Measurements from ENCODE around the gene ARHGEF11. TPM values are rescaled to one million over a fixed set of nuclear protein-coding genes. Genes with fewer than 3 reads are reported as not detected.

The ARHGEF11 gene
- total and polyA plus RNA-seq, 7 experiments from 2014 or later: 25.8 to 54.9 (median 32.1) TPM

DNA sequence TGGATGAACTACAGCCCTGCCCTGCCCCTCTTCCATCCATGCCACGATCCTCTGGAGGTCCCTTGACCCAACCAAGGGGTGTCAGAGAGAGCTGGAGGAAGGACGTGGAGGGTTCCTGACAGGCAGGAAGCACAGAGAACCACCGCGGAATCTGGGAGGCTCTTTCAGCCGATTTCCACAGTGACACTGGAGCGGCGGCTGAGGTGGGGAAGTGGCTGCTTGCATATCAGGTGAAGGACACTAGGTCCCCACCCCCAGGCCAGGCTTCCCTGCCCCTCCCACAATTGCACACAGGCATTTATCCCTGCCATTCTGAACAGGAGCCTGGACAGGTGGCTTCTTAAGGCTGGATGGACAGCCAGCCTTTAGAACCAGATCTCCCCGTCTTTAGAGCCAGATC is 107.7 kb downstream of the ARHGEF11 start:
- ChIA-PET CTCF (no interaction called here), POLR2A (no interaction called here)
- Histone ChIP-seq H3K27ac (ENCODE audit: low read depth, low read length) (no peak overlapping the region), H3K27me3 (ENCODE audit: control insufficient read depth in 2 of 2, insufficient read depth in 2 of 2, low read length in 2 of 2) (no peaks in the 10 kb centered on the region), H3K4me3 (ENCODE audit: low read length) (no peak overlapping the region), H3K9me3 (ENCODE audit: control insufficient read depth in 2 of 3, low read length in 3 of 3) (no peaks in the 10 kb centered on the region), H3K4me1 (ENCODE audit: control insufficient read depth in 2 of 2, insufficient read depth in 2 of 2, low read length in 2 of 2) (no peaks in the 10 kb centered on the region), H3K36me3 (ENCODE audit: control insufficient read depth in 2 of 3, insufficient read depth in 3 of 3, low read length in 3 of 3) (peaks cover 0 to 81% (median 19%) of the 10 kb centered on the region in 3 experiments)
- Mint-ChIP-seq H3K36me3 (peaks cover 5 to 32% (median 12%) of the 10 kb centered on the region in 5 donors), H3K27me3 (peaks cover 0 to 3% (median 0%) of the 10 kb centered on the region in 5 donors), H3K9me3 (no peaks in the 10 kb centered on the region), H3K27ac (peak overlapping the region in 3 of 9 donors; percentile 30 to 55 (median 55)), H3K4me1 (peaks cover 0 to 3% (median 0%) of the 10 kb centered on the region in 7 donors), H3K4me3 (no peak overlapping the region)
- no peak for DNase-seq
- intact Hi-C loops (cut with micrococcal nuclease): no loop called here
- no peak for ATAC-seq

DNA sequence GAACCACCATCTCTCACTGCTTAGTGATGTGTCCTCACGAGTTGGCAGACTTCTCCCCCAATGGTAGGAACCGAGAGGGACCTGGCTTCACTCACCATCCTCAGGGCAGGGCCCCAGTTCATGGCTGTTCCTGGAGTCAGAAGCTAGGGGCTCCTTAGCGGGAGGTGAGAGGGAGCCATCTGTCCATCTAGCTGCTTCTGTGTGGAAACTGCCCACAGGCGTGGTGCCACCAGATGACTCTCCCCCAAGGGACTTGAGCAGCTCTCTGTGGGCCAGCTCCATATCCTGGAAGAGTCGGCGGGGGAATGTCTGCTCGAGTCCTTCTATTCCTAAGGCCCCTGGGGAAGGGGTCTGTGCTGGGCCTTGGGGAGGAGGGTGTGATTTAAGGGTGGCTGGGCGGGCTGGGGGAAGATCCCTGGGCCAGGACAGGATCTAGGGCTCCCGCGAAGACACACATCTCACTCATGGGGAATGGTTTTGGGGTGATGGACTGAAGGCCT is 108.8 kb downstream of the ARHGEF11 start:
- CTCF ChIA-PET: no interaction called here
- intact Hi-C loops (cut with micrococcal nuclease): no loop called here

DNA sequence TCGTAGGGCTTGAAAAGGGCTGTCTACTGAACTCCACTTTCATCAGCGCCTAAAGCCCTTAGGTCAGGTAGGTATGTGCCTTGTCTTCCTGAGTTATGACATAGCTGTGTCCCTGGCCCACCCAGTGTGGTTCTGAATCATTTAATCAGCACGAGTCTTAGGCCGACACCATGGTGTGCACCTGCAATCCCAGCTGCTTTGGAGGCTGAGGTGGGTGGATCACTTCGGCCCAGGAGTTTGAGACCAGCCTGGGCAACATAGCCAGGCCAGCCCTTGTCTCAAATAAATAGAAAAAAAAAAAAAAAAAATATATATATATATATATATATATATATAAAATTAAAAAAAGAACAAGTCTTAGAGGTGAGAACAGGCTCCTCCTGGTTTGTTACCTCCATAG is 109.4 kb downstream of the ARHGEF11 start:
- Histone ChIP-seq H3K36me3 (ENCODE audit: control insufficient read depth in 2 of 3, insufficient read depth in 3 of 3, low read length in 3 of 3) (peaks cover 0 to 64% (median 4%) of the 10 kb centered on the region in 3 experiments), H3K27ac (ENCODE audit: low read depth, low read length) (no peak overlapping the region), H3K4me1 (ENCODE audit: control insufficient read depth in 2 of 2, insufficient read depth in 2 of 2, low read length in 2 of 2) (no peaks in the 10 kb centered on the region), H3K27me3 (ENCODE audit: control insufficient read depth in 2 of 2, insufficient read depth in 2 of 2, low read length in 2 of 2) (no peaks in the 10 kb centered on the region), H3K9me3 (ENCODE audit: control insufficient read depth in 2 of 3, low read length in 3 of 3) (no peaks in the 10 kb centered on the region), H3K4me3 (ENCODE audit: low read length) (no peak overlapping the region)
- peaks cover 4 to 16% (median 8%) of the 10 kb centered on the region in 5 donors for H3K27me3 Mint-ChIP-seq
- H3K27ac Mint-ChIP-seq: no peak overlapping the region
- peaks cover 0 to 1% (median 0%) of the 10 kb centered on the region in 11 donors for H3K9me3 Mint-ChIP-seq
- intact Hi-C loops (cut with micrococcal nuclease): no loop called here
- no peak for DNase-seq
- ATAC-seq: no peak
- ChIA-PET POLR2A (no interaction called here), CTCF (interaction anchor here (0.5 kb wide), 1 partner anchor 247 kb away, joined by 3 read pairs; no protein-coding TSS in a partner anchor)
- H3K4me1 Mint-ChIP-seq: peaks cover 4 to 9% (median 5%) of the 10 kb centered on the region in 7 donors
- no peak overlapping the region for H3K4me3 Mint-ChIP-seq
- peaks cover 4 to 21% (median 8%) of the 10 kb centered on the region in 5 donors for H3K36me3 Mint-ChIP-seq

More for the DNA sequence above, 108.8 kb downstream of the ARHGEF11 start:
- Histone ChIP-seq H3K4me1 (ENCODE audit: control insufficient read depth in 2 of 2, insufficient read depth in 2 of 2, low read length in 2 of 2) (no peaks in the 10 kb centered on the region), H3K4me3 (ENCODE audit: low read length) (no peak overlapping the region), H3K36me3 (ENCODE audit: control insufficient read depth in 2 of 3, insufficient read depth in 3 of 3, low read length in 3 of 3) (peaks cover 0 to 70% (median 10%) of the 10 kb centered on the region in 3 experiments), H3K27ac (ENCODE audit: low read depth, low read length) (no peak overlapping the region), H3K27me3 (ENCODE audit: control insufficient read depth in 2 of 2, insufficient read depth in 2 of 2, low read length in 2 of 2) (no peaks in the 10 kb centered on the region), H3K9me3 (ENCODE audit: control insufficient read depth in 2 of 3, low read length in 3 of 3) (no peaks in the 10 kb centered on the region)
- peak overlapping the region in 2 of 9 donors; percentile 36 to 80 for H3K27ac Mint-ChIP-seq
- DNase-seq: no peak
- H3K27me3 Mint-ChIP-seq: peaks cover 0 to 12% (median 3%) of the 10 kb centered on the region in 5 donors
- ATAC-seq: no peak
- POLR2A ChIA-PET: interaction anchor here (0.5 kb wide), 1 partner anchor 14 kb away, joined by 3 read pairs; no protein-coding TSS in a partner anchor
- H3K9me3 Mint-ChIP-seq: peaks cover 0 to 1% (median 0%) of the 10 kb centered on the region in 11 donors
- H3K36me3 Mint-ChIP-seq: peaks cover 5 to 22% (median 8%) of the 10 kb centered on the region in 5 donors
- H3K4me3 Mint-ChIP-seq: no peak overlapping the region
- H3K4me1 Mint-ChIP-seq: peaks cover 0 to 6% (median 0%) of the 10 kb centered on the region in 7 donors

DNA sequence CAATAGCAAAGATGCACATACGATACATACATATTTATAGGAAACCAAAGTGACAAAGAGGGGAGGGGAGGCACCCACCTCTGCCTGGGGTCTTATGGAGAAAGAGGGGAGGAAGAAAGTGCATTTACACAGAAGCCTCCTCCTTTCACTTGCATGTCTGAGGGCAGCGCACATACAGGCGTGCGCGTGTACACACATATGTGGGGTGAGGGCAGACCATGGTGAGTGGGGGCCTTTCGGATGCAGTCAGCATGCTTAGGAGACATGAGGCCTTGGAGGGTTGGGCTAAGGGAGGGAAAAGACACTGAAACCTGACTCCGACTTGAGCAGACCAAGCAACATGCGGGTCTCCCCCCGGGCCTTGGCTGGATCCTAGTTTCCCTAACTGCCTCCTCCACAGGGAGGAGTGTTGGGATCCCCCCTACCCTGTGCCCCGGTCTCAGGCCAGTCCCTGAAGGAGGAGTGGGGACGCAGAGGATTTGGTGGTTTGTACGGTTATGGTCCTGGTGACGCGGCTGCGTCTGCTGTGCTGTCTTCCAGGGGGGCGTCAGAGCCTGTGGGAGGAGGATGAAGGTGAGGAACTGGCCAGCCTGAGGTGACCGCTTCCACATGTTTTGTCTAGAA is 109.9 kb downstream of the ARHGEF11 start:
- ChIA-PET CTCF (no interaction called here), POLR2A (no interaction called here)
- DNase-seq (no peak), ATAC-seq (no peak)
- no peak overlapping the region for H3K27ac Mint-ChIP-seq
- peaks cover 0 to 1% (median 0%) of the 10 kb centered on the region in 11 donors for H3K9me3 Mint-ChIP-seq
- Histone ChIP-seq H3K27me3 (ENCODE audit: control insufficient read depth in 2 of 2, insufficient read depth in 2 of 2, low read length in 2 of 2) (no peaks in the 10 kb centered on the region), H3K9me3 (ENCODE audit: control insufficient read depth in 2 of 3, low read length in 3 of 3) (no peaks in the 10 kb centered on the region), H3K27ac (ENCODE audit: low read depth, low read length) (no peak overlapping the region), H3K4me3 (ENCODE audit: low read length) (no peak overlapping the region), H3K36me3 (ENCODE audit: control insufficient read depth in 2 of 3, insufficient read depth in 3 of 3, low read length in 3 of 3) (peaks cover 0 to 58% (median 4%) of the 10 kb centered on the region in 3 experiments), H3K4me1 (ENCODE audit: control insufficient read depth in 2 of 2, insufficient read depth in 2 of 2, low read length in 2 of 2) (no peaks in the 10 kb centered on the region)
- peaks cover 6 to 13% (median 10%) of the 10 kb centered on the region in 7 donors for H3K4me1 Mint-ChIP-seq
- intact Hi-C loops (cut with micrococcal nuclease): no loop called here
- H3K4me3 Mint-ChIP-seq: no peak overlapping the region
- peaks cover 10 to 21% (median 14%) of the 10 kb centered on the region in 5 donors for H3K27me3 Mint-ChIP-seq
- peaks cover 0 to 18% (median 8%) of the 10 kb centered on the region in 5 donors for H3K36me3 Mint-ChIP-seq

DNA sequence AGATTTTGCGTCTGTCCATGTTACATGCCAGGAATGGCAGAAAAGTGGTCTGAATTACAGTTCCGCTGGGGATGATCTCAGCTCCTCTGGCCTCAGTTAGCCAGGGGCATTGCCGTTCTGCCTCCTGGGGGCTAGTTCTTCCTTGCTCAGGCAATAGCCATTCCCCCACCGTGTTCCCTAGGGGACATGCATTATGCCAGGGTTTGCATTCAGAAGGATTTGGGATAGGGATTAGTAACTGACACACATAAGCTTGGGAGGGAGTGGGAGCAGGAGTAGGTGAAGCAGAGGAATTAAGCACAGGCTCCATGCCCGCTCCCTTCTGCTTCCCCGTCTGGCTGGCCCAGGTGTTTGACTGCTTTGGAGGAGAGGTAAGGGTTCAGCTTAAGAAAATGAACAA is 112.4 kb downstream of the ARHGEF11 start:
- Histone ChIP-seq H3K4me3 (ENCODE audit: low read length) (no peak overlapping the region), H3K27ac (ENCODE audit: low read depth, low read length) (no peak overlapping the region), H3K36me3 (ENCODE audit: control insufficient read depth in 2 of 3, insufficient read depth in 3 of 3, low read length in 3 of 3) (peaks cover 0 to 33% (median 0%) of the 10 kb centered on the region in 3 experiments), H3K27me3 (ENCODE audit: control insufficient read depth in 2 of 2, insufficient read depth in 2 of 2, low read length in 2 of 2) (peaks cover 0 to 4% of the 10 kb centered on the region in 2 donors), H3K9me3 (ENCODE audit: control insufficient read depth in 2 of 3, low read length in 3 of 3) (no peaks in the 10 kb centered on the region), H3K4me1 (ENCODE audit: control insufficient read depth in 2 of 2, insufficient read depth in 2 of 2, low read length in 2 of 2) (no peaks in the 10 kb centered on the region)
- Mint-ChIP-seq H3K4me1 (peaks cover 9 to 13% (median 12%) of the 10 kb centered on the region in 7 donors), H3K27ac (no peak overlapping the region), H3K36me3 (peaks cover 0 to 7% (median under 1%) of the 10 kb centered on the region in 5 donors), H3K27me3 (peaks cover 29 to 41% (median 37%) of the 10 kb centered on the region in 5 donors), H3K4me3 (no peak overlapping the region), H3K9me3 (peaks cover 0 to 1% (median 0%) of the 10 kb centered on the region in 11 donors)
- ChIA-PET POLR2A (no interaction called here), CTCF (interaction anchor here (0.6 to 1.0 kb wide), 3 partner anchors 95 to 119 kb away, joined by 3 to 4 read pairs (median 3); no protein-coding TSS in a partner anchor)
- DNase-seq (no peak), ATAC-seq (no peak)
- intact Hi-C loops (cut with micrococcal nuclease): no loop called here

DNA sequence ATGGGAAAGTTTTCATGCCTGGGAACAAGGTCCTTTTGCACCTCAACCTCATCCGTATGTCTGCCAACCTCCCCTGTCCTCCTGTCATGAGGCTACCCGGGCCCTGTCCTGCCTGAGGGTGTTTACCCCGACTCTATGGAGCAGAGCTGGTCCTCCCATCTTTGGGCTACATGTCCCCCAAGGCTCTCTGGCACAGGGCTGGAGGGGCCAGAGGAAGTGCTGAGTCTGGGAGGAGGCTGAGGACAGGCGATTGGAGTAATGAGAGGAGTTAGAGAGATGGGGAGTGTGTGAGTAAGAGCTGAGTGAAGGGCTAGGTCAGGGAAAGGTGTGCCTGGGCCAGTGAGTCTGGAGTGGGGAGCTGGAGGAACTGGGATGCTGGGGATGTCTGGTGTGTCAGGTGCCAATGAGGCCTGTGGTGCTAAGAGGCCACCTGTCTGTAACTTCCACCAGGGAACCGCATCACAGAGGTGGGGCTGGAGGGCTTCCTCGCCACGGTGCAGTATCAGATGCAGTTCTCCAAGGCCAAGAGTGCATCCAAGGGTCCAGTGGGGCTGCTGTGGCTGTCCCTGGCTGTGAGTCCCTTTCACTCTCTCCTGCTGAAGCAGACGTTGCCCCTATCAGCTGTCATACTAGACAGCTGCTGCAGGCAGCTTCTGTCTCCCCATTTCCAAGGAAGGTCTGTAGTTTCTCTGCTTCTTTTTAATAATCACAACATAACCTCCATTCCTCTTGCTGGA is 113.4 kb downstream of the ARHGEF11 start:
- H3K9me3 Mint-ChIP-seq: peaks cover 0 to 1% (median 0%) of the 10 kb centered on the region in 11 donors
- peaks cover 0 to 4% of the 10 kb centered on the region in 2 donors for H3K4me1 ChIP-seq (ENCODE audit: control insufficient read depth in 2 of 2, insufficient read depth in 2 of 2, low read length in 2 of 2)
- peaks cover 0 to 7% (median 0%) of the 10 kb centered on the region in 5 donors for H3K36me3 Mint-ChIP-seq
- no peak for ATAC-seq
- H3K27ac Mint-ChIP-seq: no peak overlapping the region
- H3K4me3 ChIP-seq (ENCODE audit: low read length): no peak overlapping the region
- H3K4me3 Mint-ChIP-seq: no peak overlapping the region
- ChIA-PET CTCF (interaction anchor here (0.8 kb wide), 1 partner anchor 33 kb away, joined by 3 read pairs; no protein-coding TSS in a partner anchor), POLR2A (no interaction called here)
- peaks cover 0 to 23% (median 0%) of the 10 kb centered on the region in 3 experiments for H3K36me3 ChIP-seq (ENCODE audit: control insufficient read depth in 2 of 3, insufficient read depth in 3 of 3, low read length in 3 of 3)
- intact Hi-C loops (cut with micrococcal nuclease): no loop called here
- peaks cover 12 to 21% (median 19%) of the 10 kb centered on the region in 7 donors for H3K4me1 Mint-ChIP-seq
- no peak for DNase-seq
- peaks cover 2 to 4% of the 10 kb centered on the region in 2 donors for H3K27me3 ChIP-seq (ENCODE audit: control insufficient read depth in 2 of 2, insufficient read depth in 2 of 2, low read length in 2 of 2)
- H3K27ac ChIP-seq (ENCODE audit: low read depth, low read length): no peak overlapping the region
- H3K27me3 Mint-ChIP-seq: peaks cover 37 to 49% (median 46%) of the 10 kb centered on the region in 5 donors
- no peaks in the 10 kb centered on the region for H3K9me3 ChIP-seq (ENCODE audit: control insufficient read depth in 2 of 3, low read length in 3 of 3)
